Activated naive CD4-positive, alpha-beta T cell treated with anti-CD3 and anti-CD28 coated beads, Interleukin-2, amount 50 U/mL, for 72 hours (primary cell): ENCODE data around the gene NDUFAF3. TPM values are rescaled to one million over a fixed set of nuclear protein-coding genes. Genes with fewer than 3 reads are reported as not detected.

Experiments used
- total RNA-seq, 2 donors: library from RNA; stranded (reverse); gene quantifications; one replicate each; pipeline ENCODE4 v1.2.3, GENCODE V29; 2022

NDUFAF3 gene
- total RNA-seq, 2 donors from 2014 or later = 60.3 to 80.8 TPM

Other genes with a start within 250 kb of the NDUFAF3 start
- gene PRKAR2A, start 174.2 kb upstream of the NDUFAF3 start, total RNA-seq = 10 to 100 TPM; 13.9 to 25.6 TPM
- 10 to 100 TPM; 18.3 to 20.5 TPM for gene SLC25A20, start 123.2 kb upstream of the NDUFAF3 start, total RNA-seq
- gene ARIH2, start 103.3 kb upstream of the NDUFAF3 start, total RNA-seq = 100 to 1,000 TPM; 116 to 127 TPM
- 10 to 100 TPM; 24.3 to 33.3 TPM for gene P4HTM, start 31.9 kb upstream of the NDUFAF3 start, total RNA-seq
- gene WDR6, start 14.7 kb upstream of the NDUFAF3 start, total RNA-seq = 100 to 1,000 TPM; 140 to 173 TPM
- gene DALRD3, start 3.5 kb upstream of the NDUFAF3 start, total RNA-seq = 10 to 100 TPM; 22.9 to 27.1 TPM
- gene IMPDH2, start 7.3 kb downstream of the NDUFAF3 start, total RNA-seq = 100 to 1,000 TPM; 538 to 637 TPM
- 100 to 1,000 TPM; 126 to 150 TPM for gene QRICH1, start 72.0 kb downstream of the NDUFAF3 start, total RNA-seq
- 100 to 1,000 TPM; 268 to 378 TPM for gene QARS1, start 82.6 kb downstream of the NDUFAF3 start, total RNA-seq
- gene USP19, start 98.7 kb downstream of the NDUFAF3 start, total RNA-seq = 10 to 100 TPM; 40.8 to 46.7 TPM
- gene LAMB2, start 110.9 kb downstream of the NDUFAF3 start, total RNA-seq = 1 to 10 TPM in 1 of 2 donors, not detected in 1; 1.4 TPM
- 10 to 100 TPM; 10.2 to 20.3 TPM for gene CCDC71, start 144.2 kb downstream of the NDUFAF3 start, total RNA-seq
- 1 to 10 TPM; 3.1 to 4.9 TPM for gene KLHDC8B, start 149.5 kb downstream of the NDUFAF3 start, total RNA-seq